SH-SY5Y (cell line): ENCODE data around the gene RNF44.

Source experiments
- GATA2 ChIP-seq: IDR thresholded peaks from 2 replicates; pipeline ENCODE4 v1.6.1; 2011; ENCODE audit warnings: mild to moderate bottlenecking, low read depth, low read length
- GATA3 ChIP-seq: IDR thresholded peaks from 2 replicates; pipeline ENCODE4 v1.6.1; 2011; ENCODE audit warnings: low read depth, mild to moderate bottlenecking, low read length, moderate library complexity

DNA sequence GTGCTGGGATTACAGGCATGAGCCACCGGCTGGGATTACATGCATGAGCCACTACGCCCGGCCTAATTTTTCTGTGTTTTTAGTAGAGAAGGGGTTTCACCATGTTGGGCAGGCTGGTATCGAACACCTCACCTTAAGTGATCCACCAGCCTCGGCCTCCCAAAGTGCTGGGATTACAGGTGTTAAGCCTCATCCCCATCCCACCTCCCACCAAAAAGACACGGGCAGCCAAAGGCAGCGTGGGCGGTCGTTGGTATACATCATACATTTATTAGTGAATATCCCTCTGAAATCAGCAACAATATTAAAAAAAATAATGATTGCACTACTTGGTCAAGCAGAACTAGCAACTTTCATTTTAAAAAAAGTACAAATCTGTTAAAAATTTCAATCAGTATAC is 10.7 kb downstream of the RNF44 start:
- TF ChIP-seq GATA2, result no peak
- no peak for TF ChIP-seq GATA3
